ENCODE measurements around the gene ZNF438.
"Not testable (repeated sequence)": the region's sequence is repeated elsewhere in the genome, so short reads cannot be mapped to it uniquely, and the experiment has no call there.

ZNF438 gene

DNA sequence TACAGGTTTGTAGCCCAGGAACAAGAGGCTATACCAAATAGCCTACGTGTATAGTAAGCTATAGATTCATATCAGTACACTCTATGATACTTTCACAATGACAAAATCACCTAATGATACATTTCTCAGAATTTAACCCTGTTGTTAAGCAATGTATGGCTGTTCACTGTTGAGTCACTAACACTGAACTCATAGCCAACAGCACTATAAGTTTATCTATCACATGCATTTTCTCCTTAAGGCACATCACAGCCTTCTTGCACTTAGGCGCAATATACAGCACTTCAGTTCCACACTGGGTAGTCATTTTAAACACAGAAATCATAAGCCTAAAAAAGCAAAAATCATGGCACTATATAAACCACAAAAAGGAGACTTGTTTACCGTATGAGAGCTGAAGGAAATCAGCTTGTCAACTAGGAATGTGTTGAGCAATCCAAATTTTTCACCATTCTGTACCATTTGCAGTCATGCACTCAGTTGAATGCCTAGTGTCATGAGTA is 45.6 kb downstream of the ZNF438 start:
- no peak for DNase-seq

DNA sequence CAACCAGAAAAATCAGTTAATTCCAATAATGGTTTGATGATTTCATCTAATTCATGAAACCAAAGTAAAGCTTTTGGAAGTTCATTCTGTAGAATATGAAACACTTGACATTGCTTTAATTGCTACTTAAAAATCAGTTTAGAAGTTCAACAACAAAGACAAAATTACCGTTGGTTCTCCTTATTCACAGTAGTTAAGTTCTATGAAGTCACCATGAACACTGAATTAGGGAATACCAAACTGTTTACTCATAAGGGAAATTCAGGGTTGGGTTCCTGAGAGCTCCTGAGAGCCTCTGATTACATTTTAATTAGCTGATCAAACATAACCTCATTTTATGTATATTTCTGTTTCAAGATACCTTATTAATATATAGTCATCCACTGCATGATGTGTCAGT is 46.2 kb downstream of the ZNF438 start:
- no peak for DNase-seq

DNA sequence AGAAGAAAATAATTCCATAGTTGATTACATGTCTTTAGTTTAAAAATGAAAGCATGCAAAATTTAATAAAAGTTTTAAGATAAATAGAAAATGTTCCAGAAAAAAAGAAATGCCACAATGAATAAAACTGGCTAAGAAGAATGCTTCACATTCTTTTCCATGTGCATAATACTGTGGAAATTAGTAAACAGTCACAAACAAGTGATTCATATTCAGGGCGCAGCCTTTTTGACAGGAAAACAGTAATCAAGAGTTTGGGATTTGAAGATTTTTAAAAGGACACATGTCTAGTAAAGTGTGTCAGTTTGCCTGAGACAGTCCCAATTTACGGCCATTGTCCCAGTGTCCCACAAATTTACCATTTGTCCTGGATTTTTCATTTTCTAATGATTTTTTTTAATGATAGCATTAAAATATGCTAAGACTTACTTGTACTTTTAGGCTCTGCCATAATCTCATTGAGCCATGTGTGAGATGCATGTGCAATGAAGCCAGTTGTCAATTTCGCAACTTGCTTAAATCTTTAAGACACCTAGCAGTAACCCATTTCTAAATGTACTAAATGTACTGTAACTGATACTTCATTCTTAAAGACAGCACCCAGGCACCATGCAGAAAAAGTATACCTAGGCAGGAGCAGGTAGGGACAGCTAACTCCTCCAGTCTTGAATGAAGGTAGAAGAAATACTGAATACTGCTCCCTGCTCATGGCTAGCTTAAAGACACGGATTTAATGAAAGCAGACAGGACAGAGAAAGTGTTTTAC is 46.9 kb downstream of the ZNF438 start:
- no peak for DNase-seq

DNA sequence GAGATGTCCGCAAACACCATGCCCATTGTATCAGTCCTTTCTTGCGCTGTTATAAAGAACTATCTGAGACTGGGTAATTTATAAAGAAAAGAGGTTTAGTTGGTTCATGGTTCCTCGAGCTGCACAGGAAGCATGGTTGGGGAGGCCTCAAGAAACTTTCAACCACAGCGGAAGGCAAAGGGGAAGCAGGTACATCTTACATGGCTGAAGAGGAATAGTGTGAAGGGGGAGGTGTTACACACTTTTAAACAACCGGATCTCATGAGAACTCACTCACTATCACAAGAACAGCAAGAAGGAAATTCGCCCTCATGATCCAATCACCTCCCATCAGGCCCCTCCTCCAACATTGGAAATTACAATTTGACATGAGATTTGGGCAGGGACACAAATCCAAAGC is 48.5 kb downstream of the ZNF438 start:
- not testable (repeated sequence) for DNase-seq

DNA sequence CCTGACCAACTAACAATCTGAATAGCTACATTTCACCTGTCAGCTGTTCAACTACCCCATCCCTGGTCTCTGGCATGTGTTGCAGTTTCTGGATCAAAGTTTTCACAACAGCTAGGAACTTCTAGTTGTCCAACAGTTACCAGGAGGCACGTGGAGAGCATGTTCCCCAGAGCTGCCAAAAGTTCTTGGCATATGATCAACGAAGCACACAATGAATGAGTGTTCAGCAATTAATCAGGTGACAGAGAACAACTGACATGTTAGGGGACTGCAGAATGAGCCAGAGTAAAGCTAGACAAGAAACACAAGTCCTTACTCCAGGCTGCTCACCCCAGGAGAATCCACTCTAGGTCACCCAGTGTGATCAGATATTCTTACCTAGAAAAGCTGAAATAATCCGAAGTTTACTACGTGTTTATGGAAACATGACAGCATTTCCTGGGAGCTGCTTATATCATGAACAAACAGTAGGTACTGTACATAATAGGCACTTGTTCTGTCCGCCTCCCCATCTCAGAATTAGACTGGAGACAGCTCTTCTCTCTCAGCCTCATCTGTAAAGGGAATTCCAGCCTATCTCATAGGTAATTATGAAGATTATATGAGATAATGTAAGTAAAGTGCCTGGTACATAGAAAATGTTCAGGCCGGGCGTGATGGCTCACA is 50.6 kb downstream of the ZNF438 start:
- DNase-seq, result peak in 45 of 58 donors; percentile 4 to 75 (median 24)

DNA sequence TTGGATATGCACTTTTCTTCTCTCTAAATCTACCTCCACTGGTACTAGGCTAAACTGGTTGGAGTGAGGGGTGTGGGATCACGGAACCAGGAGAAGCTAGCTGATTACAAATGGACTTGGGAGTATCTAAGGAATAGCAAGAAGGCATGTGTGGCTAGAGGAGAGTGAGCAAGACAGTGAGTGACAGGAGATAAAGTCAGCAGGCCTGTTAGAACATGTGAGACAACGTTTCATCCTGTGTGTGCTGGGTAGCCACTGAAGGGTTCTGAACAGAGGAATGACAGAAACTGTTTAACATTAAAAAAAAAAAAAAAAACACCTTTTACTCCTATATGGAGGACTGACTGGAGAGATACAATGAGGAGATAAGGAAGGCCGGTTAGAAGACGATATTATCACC is 51.7 kb downstream of the ZNF438 start:
- no peak for DNase-seq

DNA sequence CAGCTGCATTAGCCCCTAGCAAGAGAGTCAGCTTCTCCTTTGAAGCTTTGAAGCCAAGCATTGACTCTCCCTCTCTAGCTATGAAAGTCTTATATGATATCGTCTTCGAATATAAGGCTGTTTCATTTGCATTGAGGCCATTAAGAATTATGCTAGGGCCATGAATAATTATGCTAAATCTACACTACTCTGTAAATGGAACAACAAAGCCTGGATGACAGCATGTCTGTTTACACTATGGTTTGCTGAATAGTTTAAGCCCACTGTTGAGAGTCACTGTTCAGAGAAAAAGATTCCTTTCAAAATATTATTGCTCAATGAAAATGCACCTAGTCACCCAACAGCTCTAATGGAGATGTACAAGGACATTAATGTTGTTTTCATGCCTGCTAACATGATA is 52.8 kb downstream of the ZNF438 start:
- DNase-seq, result no peak

DNA sequence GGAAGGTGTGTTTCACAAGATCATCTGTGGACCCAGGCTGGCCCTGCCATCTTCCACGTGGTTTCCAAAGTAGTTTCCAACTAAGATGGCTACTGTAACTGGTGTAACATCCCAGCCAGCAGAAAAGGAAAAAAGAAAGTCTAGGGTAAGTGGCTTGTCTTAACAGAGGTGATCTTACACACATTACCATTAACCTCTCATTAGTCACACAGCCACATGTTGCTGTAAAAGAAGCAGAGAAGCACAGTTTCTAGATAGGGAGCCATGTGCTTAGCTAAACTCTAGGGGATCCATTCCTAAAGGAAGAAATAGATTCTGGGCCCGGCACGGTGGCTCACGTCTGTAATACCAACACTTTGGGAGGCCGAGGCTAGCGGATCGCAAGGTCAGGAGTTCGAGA is 54.3 kb downstream of the ZNF438 start:
- DNase-seq, result no peak

DNA sequence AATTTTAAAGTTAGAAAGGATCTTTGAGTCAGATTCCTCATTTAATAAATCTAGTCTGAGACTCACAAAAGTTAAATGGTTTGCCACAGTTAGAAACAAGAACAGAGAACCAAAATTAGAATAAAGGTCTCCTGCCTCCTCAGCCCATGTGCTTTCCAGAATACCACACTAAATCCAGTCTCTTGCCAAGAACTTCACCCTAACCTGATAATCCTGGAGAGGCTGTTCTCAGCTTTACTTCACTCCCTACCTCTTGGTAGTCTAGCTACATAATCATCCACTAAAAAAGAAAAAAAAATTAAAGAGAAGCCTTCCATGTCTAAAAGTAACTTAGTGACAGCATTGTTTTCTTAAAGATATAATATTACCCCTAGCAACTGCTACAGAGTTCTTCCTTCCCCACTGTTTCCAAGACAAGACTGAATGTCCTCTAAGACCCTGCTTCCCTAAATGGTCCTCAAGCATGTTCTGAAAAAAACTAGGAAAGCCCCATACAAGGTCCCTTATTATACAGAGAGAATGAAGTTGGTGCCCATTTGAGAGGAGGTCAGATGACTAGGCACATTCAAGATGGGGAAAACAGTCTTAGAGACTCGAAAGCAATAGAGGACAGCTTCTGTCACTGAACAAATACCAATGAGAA is 56.8 kb downstream of the ZNF438 start:
- DNase-seq, result no peak

DNA sequence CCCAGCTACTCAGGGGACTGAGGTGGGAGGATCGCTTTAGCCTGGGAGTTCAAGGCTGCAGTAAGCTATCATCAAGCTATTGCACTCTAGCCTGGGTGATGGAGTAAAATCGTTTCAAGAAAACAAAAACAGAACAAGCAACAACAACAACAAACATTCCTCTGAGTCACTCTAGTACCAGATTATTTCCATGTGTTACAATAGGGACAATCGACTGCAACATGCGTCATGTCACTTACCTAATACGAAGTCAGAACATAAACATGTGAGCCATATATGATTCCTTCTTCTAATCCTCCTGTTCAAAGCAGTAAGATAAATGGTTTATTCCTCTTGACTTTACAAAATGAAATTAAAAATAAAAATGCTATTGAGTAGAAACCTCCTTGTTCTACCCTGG is 57.3 kb downstream of the ZNF438 start:
- DNase-seq, result no peak

DNA sequence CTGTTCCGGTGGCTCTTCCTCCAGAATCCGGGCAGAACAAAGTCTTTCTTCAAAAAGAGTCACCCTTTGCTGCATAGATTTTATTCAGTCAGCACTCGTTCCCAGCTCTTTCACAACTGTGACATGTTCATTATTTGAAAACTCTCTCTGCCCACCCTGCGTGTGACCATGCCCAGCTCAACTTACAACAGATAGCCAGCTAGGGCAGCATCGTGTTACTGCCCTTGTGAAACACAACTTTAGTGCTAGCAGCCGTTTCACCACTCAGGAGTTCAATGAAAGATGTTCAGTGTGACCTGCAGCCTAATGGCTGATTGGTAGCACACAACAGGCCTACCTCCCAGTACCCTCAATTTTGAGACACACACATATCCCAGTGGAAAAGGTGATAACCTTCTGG is 57.9 kb downstream of the ZNF438 start:
- DNase-seq, result peak in 6 of 58 donors; percentile 0 to 18 (median 2)

DNA sequence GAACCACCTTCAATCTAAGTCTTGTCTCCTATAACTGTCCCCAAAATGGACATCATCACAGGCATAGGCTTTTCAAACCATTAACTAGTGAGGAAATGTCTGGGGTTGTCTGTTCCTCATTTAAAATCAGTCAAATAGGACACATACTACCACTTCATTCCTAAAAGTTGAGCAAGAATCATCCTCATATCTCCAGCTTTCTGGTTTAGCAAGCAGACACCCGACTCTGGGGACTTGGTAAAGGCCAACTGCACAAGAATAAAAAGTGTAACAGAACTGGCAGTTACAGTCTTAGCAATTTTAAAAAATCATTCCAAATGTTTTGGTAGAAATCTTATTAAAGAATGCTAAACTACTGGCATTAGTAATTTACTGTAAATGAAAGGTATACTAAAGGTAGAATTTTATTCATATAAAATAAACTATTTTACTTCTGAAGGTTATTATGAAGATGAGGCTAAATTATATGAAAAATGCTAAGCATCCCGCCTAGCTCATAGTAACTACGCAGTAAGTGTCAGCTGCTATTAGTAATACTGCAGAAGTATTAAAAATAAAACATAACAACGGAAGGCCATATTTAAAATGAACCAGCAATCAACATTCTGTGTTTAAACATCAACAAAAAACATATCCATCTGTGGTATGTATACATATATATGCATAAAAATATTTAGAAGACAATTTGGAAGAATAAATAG is 60.8 kb downstream of the ZNF438 start:
- DNase-seq, result no peak

DNA sequence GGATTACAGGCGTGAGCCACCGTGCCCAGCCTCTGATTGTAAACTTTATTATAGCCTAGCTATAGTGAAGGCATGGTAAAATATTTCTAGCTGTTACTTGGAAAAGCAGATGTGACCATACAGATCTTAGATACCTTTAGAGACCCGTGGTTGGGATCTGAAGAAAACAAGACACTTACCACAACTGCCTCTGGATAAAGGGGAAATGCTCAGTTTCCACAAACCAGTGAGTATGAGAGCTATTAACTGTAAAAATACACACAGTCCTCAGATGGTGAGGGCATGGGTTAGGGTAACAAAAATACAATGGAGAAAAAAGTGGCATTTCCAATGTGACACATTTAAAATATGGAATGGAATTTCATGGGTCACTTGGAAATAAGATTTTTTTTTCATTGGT is 63.0 kb downstream of the ZNF438 start:
- DNase-seq, result no peak

DNA sequence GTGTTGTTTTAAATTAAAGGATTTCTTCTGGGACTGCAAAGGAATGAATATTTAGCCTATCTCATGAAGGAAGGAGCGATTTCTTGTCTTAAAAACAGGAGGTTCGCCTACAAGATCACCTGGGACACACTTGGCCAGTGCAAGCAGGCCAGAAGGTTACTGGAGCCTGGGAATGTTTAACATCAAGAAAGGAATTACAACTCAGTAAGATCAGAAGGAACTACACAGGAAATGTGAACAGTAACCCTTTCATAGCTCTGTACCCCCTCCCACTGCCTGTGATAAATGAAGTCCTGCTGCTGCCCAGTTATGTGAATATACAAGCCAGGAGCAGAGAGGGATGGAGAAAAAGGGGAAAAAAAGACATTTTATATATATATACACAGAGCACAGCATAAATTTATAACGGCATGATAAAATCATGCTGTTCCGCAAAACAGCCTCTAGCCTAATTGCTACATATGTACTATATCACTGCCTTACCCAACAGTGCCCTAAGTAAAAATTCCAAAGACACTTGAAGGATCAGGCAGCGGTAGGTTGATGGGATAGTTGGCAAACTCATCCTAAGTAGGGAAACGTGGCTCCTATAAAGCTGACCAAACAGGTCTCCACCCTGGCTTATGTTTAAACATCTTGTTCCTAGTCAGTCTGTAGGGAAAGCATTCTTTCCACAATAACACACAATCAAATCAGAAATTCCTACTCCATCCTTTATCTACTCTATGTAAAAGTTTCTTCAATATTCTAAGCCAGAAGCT is 63.8 kb downstream of the ZNF438 start:
- DNase-seq, result no peak

DNA sequence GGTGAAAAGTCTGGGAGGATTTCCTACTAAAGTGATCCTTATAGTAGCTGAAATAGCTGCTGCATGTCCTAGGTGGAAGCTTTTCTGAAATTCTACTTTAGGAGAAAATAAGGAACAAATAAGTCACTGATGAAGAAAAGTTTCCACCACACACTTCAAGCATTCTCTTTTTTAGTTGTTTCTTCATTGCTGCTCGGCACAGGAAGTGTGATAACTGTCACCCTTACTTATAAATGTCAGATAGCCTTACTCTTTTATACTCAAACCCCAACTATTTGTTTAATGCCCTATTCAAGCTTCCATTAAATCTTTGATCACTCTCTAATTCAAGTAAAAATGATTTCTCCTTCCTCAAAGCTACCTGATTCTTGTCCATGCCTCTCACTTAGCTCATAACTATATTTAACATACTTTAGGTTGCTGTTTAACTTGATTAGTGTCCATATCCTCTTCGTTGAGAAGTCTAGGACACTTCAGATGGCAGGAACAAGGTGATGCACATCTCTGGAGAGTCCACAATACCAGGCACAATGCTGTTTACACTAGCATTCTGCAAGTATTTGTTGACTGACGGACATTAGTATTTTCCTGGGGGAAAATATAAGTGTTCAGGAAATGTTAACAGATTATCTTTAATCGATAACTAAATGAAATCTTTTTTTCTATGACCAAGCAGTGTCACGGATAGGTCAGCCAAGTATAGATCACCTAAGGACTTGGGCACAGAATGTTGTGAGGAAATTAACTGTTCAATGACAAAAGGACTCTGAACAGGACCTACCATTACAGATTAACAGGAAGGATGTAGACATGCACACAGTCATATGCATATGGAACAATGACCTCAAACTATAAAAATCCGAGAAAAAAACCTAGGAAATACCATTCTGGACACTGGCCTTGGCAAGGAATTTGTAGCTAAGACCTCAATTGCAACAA is 67.4 kb downstream of the ZNF438 start:
- no peak for DNase-seq

DNA sequence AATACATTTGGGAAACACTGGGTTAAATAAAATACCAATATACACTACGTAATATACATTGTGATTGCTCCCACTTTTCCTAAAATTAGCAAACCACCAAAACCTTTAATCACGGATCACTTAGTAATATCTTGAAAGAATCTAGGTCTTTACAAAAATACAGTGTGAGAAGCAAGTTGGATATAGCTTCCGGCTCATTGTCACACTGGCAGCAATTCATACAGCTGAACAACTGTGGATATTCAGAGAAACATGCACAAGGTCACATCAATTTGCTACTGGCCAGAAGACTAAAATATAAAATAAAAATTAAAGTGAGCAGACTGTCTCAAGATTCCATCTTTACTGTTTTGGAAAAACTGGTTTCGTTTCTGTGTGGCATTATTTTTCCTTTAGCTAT is 69.1 kb downstream of the ZNF438 start:
- DNase-seq, result no peak

DNA sequence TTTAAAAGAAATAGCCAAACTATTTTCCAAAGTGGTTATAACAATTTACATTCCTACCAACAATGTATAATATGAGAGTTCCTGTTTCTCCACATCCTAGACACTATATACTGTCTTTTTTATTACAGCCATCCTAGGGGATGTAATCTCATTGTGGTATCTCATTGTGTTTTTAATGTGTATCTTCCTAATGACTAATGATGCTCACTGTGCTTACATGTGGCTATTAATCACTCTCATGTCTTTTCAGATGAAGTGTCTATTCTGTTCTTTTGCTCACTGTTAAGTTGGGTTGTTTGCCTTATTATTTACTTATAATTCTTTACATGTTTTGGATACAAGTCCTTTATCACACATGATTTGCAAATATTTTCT is 71.8 kb downstream of the ZNF438 start:
- no peak for DNase-seq

DNA sequence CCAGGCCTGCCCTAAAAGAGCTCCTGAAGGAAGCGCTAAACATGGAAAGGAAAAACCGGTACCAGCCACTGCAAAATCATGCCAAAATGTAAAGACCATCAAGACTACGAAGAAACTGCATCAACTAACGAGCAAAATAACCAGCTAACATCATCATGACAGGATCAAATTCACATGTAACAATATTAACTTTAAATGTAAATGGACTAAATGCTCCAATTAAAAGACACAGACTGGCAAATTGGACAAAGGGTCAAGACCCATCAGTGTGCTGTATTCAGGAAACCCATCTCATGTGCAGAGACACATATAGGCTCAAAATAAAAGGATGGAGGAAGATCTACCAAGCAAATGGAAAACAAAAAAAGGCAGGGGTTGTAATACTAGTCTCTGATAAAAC is 82.4 kb downstream of the ZNF438 start:
- not testable (repeated sequence) for DNase-seq

DNA sequence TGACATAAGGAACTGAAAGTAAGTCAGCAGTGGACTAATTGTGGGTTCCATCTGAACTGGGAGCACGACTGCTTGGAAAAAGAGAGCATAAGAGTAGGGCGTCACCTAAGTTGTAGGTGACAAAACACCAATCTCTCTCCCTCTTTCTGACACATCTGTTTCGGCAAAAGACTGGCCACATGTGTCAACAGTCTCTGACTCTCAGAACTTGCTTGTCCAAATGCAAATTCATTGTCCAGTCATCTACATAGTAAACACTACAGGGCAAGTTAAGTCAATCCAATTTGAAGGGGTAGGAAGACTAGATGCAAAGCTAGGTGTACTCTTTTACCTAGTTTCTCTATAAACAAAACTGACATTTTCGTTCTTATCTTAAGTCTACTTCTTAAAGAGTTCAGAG is 87.7 kb downstream of the ZNF438 start:
- DNase-seq, result no peak

DNA sequence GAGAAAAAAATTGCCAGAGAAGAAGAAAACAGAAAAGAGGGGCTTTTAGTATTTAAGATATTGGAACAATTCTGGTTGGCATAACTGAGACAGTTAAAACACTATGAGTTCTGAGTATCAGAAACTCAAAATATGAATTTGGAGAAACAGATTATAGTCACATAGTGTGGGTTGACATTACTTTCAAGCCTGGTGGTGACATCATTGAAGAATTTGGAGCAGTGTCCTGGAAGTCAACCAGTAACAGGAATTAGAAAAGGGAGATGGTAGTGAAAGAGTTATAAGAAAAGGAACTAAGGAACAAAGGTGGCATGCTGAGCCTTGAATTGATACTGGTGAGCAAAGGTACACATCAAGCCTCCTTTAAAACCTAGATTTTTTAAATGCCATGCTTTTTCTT is 88.2 kb downstream of the ZNF438 start:
- no peak for DNase-seq
